DMS53 (cell line): ENCODE results near the gene PCBP3.
A peak's percentile ranks its signal among the peaks of the same experiment; 100 is the strongest.
"Not testable (repeated sequence)": the region's sequence is repeated elsewhere in the genome, so short reads cannot be mapped to it uniquely, and the experiment has no call there.

Experiments used
- DNase-seq: peaks from one replicate; lab custom pipeline; 2025; lab: John Stamatoyannopoulos, UW

Gene PCBP3

GRCh38 chr21:45635271-45636151 is 8.0 kb upstream of the PCBP3 start:
- DNase-seq = no peak

- no peak for DNase-seq
Observed at GRCh38 chr21:45636459-45636858, 7.1 kb upstream of the PCBP3 start.

GRCh38 chr21:45636951-45637646 is 6.4 kb upstream of the PCBP3 start:
- peak; percentile 23 for DNase-seq

GRCh38 chr21:45637883-45638282 is 5.6 kb upstream of the PCBP3 start:
- DNase-seq = peak; percentile 55

- no peak for DNase-seq
Observed at GRCh38 chr21:45638707-45639106, 4.8 kb upstream of the PCBP3 start.

- DNase-seq = peak; percentile 8
Observed at GRCh38 chr21:45639206-45640000, 4.1 kb upstream of the PCBP3 start.

GRCh38 chr21:45640001-45640887 is 3.3 kb upstream of the PCBP3 start:
- peak; percentile 60 for DNase-seq

GRCh38 chr21:45640888-45641479 is 2.5 kb upstream of the PCBP3 start:
- DNase-seq = peak; percentile 94

- DNase-seq = peak; percentile 68
Observed at GRCh38 chr21:45641480-45642035, 2.0 kb upstream of the PCBP3 start.

- peak; percentile 79 for DNase-seq
Observed at GRCh38 chr21:45642122-45642813, 1.3 kb upstream of the PCBP3 start.

GRCh38 chr21:45644041-45644906 is 749 bp downstream of the PCBP3 start:
- DNase-seq = peak; percentile 62

- no peak for DNase-seq
Observed at GRCh38 chr21:45651921-45652320, 8.4 kb downstream of the PCBP3 start.

- DNase-seq = no peak
Observed at GRCh38 chr21:45655124-45655523, 11.6 kb downstream of the PCBP3 start.

GRCh38 chr21:45656114-45656513 is 12.6 kb downstream of the PCBP3 start:
- DNase-seq = not testable (repeated sequence)

GRCh38 chr21:45661913-45662622 is 18.5 kb downstream of the PCBP3 start:
- not testable (repeated sequence) for DNase-seq

GRCh38 chr21:45662623-45663245 is 19.2 kb downstream of the PCBP3 start:
- not testable (repeated sequence) for DNase-seq

GRCh38 chr21:45669382-45669781 is 25.9 kb downstream of the PCBP3 start:
- DNase-seq = no peak

GRCh38 chr21:45670731-45671130 is 27.2 kb downstream of the PCBP3 start:
- no peak for DNase-seq
